CD4-positive, alpha-beta T cell treated with Interleukin-21 for 1 hour (primary cell): ENCODE results near the gene ENPP6.

Experiments used
- DNase-seq: peaks from one replicate; pipeline ENCODE4 v3.0.0-alpha.2; 2020

ENPP6 gene

DNA sequence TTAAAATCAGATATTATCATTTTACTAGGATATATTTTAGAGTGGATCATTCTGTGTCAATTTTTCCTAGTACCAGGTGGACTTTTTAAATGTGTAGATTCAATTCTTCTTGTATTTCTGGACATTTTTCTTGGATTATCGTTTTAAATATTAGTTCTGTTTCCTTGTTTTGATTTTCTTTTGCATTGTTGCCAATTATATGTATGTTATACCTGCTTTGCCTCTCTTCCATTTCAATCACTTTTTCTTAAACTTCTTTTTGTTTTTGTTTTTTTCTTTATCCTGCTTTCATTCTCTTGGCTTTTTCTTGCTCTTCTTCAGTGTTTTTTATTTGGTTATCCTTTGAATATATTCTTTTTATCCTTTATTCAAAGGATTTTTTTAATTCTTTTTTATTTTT, 171.5 kb downstream of the ENPP6 start:
- DNase-seq: no peak

DNA sequence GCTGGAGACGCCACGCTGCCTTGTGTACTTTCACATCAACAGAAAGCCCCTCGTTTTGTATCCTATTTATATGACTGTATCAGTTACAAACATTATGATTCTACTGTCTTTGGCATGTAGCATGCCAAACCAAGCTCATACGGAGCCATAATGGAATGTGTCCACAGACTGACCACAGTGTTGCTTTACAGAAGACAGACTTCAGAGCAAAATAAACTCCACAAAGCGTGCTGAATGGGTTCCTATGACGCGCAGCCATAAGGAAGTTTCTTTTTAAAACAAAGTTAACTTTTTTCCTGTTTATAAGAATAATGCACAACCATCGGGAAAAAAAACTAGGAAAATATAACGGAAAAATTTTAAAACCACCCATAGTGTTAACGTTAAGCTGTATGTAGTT, 176.5 kb downstream of the ENPP6 start:
- no peak for DNase-seq

DNA sequence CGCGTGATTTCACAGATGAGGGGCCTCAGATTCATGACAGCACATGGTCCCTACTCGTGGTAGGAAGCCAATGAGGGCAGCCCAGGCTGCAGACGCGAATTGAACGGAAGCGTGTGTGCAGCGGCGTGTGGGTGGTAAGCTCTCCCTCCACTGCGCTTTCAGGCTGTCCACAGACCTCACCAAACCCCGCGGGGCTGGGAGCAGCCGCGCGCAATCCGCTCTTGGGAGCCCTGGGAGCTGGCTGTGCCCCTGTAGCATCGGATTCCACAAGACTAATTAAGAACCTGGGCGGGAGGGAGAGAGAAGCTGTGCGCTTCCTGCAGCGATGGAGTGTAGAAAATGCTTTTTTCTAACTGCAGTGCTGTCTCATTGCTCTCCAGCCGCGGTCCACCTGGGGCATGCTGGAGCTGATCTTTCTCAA, 177.7 kb downstream of the ENPP6 start:
- DNase-seq: no peak
